ENCODE measurements around the gene TNKS1BP1.

TNKS1BP1 gene

GRCh38 chr11:57332694-57333440, 8.1 kb upstream of the TNKS1BP1 start:
- DNase-seq (ENCODE audit: low read depth in 2 of 2) = no peak

DNA sequence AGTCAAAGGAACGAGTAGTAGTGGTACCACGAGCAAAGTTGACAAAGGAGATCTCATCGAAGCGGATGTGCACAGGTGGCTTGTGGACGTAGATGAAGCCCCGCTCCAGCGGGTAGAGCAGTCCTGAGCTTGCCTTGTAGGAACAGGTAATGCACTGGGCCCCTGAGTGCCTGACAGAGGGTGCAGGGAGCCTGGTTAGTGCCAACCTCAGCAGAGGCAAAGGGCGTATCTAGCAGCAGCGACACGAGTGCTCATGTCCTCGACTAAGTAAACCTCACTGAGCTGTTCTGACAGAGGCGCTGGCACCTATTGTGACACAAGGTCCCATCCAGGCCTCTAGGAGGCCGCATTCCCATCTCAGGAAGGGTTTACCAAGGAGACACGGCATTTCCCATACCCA, 7.0 kb upstream of the TNKS1BP1 start:
- DNase-seq (ENCODE audit: low read depth in 2 of 2) = no peak

DNA sequence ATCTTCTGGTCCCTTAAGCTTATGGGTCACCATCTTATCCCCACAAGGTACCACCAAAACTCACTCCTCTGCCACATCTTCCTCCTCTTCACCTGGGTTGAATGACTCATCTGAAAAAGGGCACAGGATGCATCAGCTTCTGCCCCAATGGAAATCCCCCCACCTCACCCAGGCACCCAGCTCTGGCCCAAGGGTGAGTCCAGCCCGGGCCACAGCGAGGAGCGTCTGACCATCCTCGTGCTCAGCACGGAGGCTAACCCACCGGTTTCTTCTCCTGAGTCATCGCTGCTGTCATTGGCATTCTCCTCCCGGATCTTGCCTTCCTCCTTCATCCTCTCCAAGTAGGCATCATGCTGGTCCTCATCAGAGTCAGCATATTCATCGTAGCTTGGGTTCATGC, 5.3 kb upstream of the TNKS1BP1 start:
- no peak for DNase-seq (ENCODE audit: low read depth in 2 of 2)

- DNase-seq (ENCODE audit: low read depth in 2 of 2) = no peak
Measured at GRCh38 chr11:57327721-57328120, 3.0 kb upstream of the TNKS1BP1 start.

GRCh38 chr11:57325735-57326048, 940 bp upstream of the TNKS1BP1 start:
- DNase-seq (ENCODE audit: low read depth in 2 of 2) = no peak

- DNase-seq (ENCODE audit: low read depth in 2 of 2) = no peak
Measured at GRCh38 chr11:57324154-57324885, 432 bp downstream of the TNKS1BP1 start.

DNA sequence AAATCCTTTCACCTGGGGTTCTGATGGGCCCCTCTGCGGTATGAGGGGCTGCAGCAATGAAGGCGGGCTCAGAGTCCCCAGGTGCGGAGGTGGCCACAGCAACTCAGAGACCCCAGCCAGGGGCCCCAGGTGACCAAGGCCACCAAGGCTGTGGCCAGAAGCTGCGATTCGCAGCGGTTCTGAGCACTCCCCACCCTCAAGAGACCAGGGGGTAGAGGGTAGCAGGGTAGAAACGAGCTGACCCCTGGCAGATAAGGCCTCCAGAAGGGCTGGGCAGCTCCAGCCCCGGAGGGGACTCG, 948 bp downstream of the TNKS1BP1 start:
- no peak for DNase-seq (ENCODE audit: low read depth in 2 of 2)

- DNase-seq (ENCODE audit: low read depth in 2 of 2) = no peak
Measured at GRCh38 chr11:57323167-57323854, 1.4 kb downstream of the TNKS1BP1 start.

GRCh38 chr11:57322256-57323166, 2.2 kb downstream of the TNKS1BP1 start:
- no peak for DNase-seq (ENCODE audit: low read depth in 2 of 2)

DNA sequence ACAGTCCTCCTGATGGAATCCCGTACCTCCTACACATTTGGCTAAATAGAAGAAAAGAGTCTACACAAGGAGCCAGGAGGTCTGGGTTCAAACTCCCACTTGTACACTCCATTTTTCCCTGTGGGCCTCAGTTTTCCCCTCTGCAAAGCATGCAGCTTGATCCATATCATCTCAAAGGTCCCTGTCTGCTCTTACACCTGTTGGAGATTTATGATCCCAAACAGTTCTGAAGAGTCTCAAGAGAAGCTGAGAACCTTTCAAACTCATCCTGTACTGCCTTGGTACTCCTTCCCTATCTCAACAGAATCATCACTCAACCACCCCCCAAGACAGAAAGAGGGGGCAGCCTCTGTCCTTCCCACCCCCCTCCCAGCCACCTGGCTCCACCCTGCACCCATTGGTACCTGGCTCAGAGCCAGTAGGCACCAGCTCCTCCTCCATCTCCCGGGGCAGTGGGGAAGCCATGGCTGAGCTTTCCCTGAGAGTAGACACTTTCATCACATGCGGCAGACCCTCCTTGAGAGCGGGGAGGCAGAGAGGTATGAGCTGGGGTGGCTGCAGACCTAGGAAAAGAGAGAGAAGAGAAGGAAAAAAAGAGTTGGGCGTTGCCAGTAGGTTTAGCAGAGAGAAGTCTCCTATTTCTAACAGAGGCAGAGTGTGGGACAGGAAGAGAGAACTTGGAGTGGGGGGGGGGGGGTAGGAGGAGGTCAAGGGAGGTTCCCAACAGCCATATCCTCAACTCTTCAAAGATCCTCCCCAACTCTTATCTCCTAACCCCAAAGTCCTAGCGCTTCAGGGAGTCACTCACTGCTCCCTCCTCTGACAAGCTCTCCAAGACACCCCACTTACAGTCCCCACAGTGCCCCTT, 3.1 kb downstream of the TNKS1BP1 start:
- DNase-seq (ENCODE audit: low read depth in 2 of 2) = no peak

DNA sequence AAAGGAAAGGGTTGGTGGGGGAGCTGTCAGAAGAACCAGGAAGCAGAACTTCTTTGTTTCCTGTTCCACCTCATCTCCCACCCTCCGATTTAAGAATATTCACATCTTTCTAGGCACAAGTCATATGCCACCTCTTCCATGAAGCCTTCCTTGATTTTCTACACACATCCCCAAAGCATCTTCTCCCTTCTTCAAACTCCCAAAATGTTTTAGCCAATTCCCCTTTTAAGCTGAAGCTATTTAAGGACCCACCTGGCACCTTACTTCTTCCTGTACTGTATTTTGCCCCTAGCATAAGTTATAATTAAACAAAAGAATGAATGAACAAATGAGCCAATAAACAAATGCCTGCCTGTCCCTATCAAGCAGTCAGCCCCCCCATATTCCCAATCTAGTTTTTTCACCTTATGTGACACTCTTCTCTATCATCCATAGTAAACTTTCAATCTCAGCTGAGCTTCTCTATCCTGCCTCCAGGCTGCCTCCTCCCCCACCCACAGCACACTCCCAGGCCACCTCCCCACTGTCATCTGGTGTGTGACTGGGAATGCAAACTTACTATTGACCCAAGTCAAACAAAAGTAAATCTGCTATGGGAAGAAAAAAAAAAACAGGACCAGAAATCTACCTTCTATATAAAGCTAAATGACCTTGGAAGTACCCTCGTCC, 3.9 kb downstream of the TNKS1BP1 start:
- DNase-seq (ENCODE audit: low read depth in 2 of 2) = no peak

- DNase-seq (ENCODE audit: low read depth in 2 of 2) = no peak
Measured at GRCh38 chr11:57320067-57320718, 4.6 kb downstream of the TNKS1BP1 start.

GRCh38 chr11:57318178-57318577, 6.6 kb downstream of the TNKS1BP1 start:
- DNase-seq (ENCODE audit: low read depth in 2 of 2) = no peak

GRCh38 chr11:57316017-57316416, 8.7 kb downstream of the TNKS1BP1 start:
- DNase-seq (ENCODE audit: low read depth in 2 of 2) = no peak

DNA sequence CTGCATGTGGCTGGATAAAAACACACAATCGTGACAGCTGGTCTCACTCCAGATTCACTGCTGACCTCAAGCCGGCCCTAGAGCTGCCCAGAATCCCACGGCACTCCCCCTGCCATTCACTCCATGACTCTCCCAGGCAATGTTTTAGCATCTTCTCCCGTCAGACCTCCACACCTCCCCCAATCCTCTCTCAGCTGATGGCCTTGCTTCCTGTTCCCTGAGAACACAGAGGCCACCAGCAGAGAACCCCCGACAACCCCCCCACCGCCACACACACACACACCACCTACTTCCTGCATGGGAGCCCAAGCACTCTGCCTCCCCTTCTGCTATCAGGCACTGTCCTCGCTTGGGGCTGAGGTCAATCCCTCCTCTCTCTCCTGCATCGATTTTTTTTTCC, 9.3 kb downstream of the TNKS1BP1 start:
- DNase-seq (ENCODE audit: low read depth in 2 of 2) = no peak

DNA sequence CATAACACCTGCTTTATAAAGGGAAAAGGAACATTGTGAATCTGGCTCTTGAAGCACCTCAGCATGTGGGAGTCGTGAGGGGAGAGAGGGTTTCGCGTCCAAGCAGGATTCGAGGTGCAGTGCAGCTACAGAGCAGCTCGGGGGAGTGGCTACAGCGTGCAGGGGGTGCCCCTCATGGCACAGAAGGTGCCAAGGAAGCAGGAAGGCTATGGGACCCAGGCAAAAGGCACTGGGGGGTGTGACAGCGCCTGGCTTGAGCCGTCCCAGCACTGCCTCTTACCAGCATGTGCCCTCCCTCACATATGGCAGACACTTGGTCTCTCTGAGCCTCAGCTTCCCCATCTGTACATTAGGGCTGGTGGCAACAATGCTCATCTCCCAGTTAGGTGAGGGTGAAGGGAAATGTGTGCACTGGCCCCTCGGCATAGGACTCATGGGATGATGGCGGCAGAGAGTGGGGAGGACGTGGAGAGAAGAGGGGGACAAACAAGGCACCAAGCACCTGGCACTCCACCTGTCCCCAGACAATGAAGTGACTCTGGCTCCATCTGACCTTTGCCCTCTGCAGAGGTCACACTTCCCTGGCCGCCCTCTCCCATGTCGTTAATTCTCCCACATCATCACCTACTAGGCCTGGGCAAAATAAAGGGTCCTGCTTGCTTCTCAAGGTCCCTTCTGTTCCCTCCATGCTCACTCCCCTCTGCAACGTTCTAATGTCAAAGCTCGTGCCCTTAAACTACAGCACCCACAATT, 10.4 kb downstream of the TNKS1BP1 start:
- no peak for DNase-seq (ENCODE audit: low read depth in 2 of 2)

GRCh38 chr11:57313788-57314135, 11.0 kb downstream of the TNKS1BP1 start:
- no peak for DNase-seq (ENCODE audit: low read depth in 2 of 2)

DNA sequence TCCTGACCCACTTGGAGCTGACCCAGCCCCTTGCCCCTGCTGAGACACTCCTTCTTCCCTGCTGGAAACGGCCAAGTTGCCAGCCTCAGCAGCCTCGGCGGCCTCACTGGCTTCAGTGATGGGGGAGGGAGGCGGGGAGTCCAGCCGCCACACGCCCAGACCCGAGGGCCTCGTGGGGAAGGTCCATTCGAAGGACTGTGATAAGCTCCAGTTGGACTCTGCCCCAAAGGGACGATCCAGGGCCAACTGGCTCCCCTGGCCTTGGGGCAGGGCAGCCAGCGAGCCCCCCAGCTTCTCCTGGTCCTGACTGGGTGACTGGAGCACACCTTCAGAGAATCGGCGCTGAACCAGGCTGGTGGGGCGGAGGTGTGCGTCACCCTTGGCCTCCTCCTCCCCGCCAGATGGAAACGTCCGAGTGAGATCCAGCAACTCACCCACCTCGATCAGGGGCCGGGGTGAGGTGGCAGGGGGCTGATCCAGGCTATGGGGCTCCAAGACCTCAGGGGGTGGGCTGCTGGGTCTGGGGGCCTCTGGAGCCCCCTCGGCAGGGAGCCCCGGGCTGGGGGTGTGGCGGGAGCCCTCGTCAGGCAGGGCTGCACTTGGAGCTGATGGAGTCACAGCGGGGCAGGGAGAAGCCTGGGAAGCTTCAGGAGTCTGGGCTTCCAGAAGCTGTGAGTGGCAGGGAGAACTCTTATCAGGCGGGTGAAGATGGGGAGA, 11.5 kb downstream of the TNKS1BP1 start:
- DNase-seq (ENCODE audit: low read depth in 2 of 2) = no peak

DNA sequence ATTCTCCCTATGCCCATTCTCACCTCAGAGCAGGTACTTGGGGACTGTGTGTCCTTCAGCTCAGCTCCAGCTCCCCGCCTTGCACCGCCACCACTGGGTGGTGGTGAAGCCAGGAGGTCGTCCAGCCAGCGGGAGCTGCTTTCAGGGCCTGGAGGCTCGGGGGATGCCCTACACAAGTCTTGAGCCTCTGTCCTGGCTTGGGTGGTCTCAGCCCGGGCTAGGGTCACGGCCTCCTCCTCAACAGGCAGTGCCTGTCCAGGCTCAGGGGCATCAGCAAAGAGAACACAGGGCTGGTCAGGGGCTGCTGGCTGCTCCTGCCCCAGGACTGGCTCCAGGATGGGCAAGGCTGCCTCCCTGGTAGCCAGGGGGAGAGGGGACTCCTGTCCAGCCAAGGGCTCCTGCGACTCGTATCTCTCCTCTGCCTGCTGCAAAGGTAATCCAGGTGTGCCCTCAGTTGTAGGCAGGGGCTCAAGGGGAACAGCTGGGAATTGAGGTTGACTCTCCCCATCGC, 12.2 kb downstream of the TNKS1BP1 start:
- no peak for DNase-seq (ENCODE audit: low read depth in 2 of 2)
